ENCODE measurements around the gene OR4E1.
"Not testable (repeated sequence)": the region's sequence is repeated elsewhere in the genome, so short reads cannot be mapped to it uniquely, and the experiment has no call there.

The OR4E1 gene

DNA sequence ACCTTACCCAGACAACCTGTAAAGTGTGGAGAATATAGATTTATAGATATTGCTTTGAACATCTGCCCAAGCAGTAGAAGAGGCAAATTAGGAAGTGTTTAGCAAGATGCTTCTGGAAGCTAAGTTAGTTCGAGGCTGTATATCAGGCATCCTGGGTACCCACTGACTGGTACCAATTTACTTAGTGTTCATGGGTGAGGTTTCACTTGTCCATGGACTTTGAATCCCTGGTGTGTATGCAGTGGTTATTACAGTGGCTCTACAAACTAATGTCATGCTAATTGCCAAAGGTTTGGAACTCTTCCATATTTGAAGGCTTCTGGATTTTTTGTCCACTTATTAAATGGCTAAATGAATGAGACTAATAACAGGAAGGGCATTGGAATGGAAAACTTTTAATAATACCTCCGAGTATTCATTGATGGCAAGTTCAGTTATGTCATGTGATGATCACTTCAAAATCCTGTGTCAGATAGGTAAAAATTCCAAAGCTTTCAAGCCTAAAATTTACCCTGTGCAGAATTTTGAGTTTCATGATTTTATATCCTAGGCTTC is 20.2 kb downstream of the OR4E1 start, which contains the start of gene OR4E2:
TSS of gene OR4E2 (plus strand) at position 505 of the 555 bp plus-strand sequence. CDS start 11,248 bp downstream, outside the sequence.
- H3K4me3 ChIP-seq, result no peak within 1 kb of the TSS
- TF ChIP-seq, protein P1, sequence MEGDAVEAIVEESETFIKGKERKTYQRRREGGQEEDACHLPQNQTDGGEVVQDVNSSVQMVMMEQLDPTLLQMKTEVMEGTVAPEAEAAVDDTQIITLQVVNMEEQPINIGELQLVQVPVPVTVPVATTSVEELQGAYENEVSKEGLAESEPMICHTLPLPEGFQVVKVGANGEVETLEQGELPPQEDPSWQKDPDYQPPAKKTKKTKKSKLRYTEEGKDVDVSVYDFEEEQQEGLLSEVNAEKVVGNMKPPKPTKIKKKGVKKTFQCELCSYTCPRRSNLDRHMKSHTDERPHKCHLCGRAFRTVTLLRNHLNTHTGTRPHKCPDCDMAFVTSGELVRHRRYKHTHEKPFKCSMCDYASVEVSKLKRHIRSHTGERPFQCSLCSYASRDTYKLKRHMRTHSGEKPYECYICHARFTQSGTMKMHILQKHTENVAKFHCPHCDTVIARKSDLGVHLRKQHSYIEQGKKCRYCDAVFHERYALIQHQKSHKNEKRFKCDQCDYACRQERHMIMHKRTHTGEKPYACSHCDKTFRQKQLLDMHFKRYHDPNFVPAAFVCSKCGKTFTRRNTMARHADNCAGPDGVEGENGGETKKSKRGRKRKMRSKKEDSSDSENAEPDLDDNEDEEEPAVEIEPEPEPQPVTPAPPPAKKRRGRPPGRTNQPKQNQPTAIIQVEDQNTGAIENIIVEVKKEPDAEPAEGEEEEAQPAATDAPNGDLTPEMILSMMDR (IDR thresholded peaks at IDR 0.05), result no peak
- no peak for DNase-seq (ENCODE audit: low spot score)
- no peak within 1 kb of the TSS for H3K27ac ChIP-seq

DNA sequence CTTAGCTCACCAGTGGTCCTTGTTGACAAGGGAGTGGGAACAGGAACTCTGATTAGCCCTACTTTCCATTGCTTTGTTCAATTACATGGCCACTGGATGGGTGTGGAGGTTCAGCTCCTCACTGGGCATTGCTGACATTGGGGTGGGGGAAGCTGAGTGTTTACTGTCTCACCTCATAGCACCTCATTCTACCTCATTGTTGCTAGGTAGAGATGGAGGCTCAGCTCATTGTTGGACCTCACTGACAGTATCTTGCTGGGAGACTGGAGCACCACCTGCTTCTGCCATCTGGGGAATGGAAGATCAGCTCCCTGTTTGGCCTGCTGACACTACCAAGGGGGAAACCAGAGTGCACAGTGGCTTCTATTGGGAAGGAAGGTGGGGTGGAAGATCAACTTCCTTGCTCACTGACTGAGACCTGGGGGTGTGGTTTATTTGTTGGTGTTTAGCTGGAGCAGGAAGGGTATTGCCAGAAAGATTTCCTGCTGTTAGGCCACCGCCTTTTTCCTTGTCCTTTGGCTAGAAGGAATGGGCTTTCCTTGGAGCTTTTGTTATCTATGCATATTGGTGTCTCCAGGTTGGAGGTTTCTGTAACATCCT is 21.3 kb downstream of the OR4E1 start:
- DNase-seq (ENCODE audit: low spot score), result no peak
- Histone ChIP-seq H3K4me3 (no peak overlapping the region), H3K27ac (no peak overlapping the region)
- TF ChIP-seq, protein P1 (IDR thresholded peaks at IDR 0.05), result no peak

DNA sequence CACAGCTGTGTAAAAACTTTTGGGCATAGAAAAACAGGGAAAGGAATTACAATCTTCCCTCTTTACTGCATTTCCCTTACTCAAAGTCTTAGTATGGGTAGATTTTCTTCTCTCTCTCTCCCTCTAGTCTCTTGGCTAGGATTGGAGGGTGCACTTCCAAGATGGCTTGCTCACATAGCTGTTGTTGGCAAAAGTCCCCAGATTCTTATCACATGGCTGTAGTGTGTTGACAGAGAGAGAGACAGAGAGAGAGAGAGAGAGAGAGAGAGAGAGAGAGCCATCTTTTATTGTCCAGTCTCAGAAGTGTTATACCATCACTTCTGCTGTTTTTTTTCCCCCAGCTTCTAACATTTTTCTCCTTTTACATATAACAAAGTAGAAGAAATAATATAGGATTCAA is 26.2 kb downstream of the OR4E1 start:
- TF ChIP-seq, protein P1 (IDR thresholded peaks at IDR 0.05), result no peak
- no peak overlapping the region for H3K4me3 ChIP-seq
- DNase-seq (ENCODE audit: low spot score), result no peak
- no peak overlapping the region for H3K27ac ChIP-seq

DNA sequence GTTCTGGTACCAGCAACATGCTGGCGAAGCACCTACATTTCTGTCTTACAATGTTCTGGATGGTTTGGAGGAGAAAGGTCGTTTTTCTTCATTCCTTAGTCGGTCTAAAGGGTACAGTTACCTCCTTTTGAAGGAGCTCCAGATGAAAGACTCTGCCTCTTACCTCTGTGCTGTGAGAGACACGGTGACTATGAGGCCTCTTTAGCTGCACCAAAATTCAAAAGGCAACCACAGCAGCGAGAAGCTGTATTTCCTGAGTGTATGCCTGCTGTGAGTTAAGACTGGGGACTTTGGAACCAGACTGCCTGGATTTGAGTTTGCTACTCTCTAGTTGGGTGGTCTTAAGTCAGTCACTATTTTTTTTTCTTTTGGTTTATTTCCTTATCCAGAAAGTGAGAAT is 30.2 kb downstream of the OR4E1 start:
- TF ChIP-seq, protein P1 (IDR thresholded peaks at IDR 0.05), result no peak
- Histone ChIP-seq H3K27ac (no peak overlapping the region), H3K4me3 (no peak overlapping the region)
- no peak for DNase-seq (ENCODE audit: low spot score)

DNA sequence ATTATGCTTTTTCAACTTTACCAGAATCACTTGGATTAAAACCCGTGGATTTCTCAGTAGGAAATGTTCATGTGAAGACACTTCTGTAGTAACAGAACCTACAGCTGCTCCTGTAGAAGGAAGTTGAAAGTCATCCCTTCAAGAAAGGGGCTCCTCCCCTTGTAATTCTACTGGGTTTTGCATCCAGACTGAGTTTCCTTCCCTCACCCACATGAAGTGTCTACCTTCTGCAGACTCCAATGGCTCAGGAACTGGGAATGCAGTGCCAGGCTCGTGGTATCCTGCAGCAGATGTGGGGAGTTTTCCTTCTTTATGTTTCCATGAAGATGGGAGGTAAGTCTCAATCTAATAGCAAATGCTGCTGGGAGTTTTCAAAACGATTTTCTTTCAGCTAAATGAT is 30.9 kb downstream of the OR4E1 start:
- DNase-seq (ENCODE audit: low spot score), result no peak
- Histone ChIP-seq H3K27ac (no peak overlapping the region), H3K4me3 (no peak overlapping the region)
- TF ChIP-seq, protein P1 (IDR thresholded peaks at IDR 0.05), result no peak

DNA sequence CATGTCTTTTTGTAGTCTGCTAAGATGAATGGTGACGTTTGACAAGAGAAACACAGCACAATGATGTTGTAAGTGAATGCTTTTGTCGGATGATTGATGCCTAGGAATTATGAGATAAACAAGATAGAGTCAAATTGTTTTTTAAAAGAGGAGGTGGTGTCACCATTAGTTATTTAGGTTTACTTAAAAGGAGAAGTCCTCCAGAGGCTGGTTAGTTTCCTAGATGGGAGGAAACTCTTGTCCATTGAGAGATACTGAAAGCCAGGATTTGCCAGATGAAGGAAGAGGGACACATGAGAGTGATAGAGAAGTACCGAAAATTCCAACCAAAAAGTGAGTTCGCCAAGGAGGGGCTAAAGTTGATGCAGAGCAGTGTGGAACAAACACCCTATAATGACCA is 38.8 kb downstream of the OR4E1 start, which contains the start of gene OR10G2:
TSS of gene OR10G2 (minus strand) at position 101 of the 400 bp plus-strand sequence. CDS start at position 3, 98 bp downstream.
- TF ChIP-seq, protein P1 (IDR thresholded peaks at IDR 0.05), result no peak
- Histone ChIP-seq H3K4me3 (no peak within 1 kb of the TSS), H3K27ac (no peak within 1 kb of the TSS)
- DNase-seq (ENCODE audit: low spot score), result no peak

DNA sequence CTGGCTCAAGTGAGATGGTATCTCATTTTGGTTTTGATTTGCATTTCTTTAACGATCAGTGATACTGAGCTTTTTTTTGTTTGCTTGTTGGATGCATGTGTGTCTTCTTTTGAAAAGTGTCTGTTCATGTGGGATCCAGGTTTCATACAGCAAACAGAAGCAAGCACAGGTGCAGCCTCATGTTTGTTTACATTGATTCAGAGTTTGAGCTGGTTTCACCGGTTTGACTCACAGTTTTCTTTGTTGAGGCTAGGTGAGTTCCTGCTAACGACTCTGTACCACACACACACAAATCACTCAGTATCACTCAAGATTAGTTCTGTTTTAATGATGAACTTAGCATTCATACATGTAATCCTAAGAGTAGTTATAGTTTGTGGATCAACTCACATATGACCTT is 42.5 kb downstream of the OR4E1 start:
- Histone ChIP-seq H3K27ac (no peak overlapping the region), H3K4me3 (no peak overlapping the region)
- TF ChIP-seq, protein P1 (IDR thresholded peaks at IDR 0.05), result no peak
- no peak for DNase-seq (ENCODE audit: low spot score)

DNA sequence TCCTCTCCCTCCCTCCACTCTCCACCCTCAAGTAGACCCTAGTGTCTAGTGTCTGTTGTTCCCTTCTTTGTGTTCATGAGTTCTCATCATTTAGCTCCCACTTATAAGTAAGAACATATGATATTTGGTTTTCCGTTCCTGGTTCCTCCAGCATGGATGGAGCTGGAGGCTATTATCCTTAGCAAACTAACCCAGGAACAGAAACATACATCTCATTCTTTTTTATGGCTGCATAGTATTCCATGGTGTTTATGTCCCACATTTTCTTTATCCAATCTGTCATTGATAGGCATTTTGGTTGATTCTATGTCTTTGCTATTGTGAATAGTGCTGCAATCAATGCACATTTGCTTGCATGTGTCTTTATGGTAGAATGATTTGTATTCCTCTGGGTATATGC is 43.1 kb downstream of the OR4E1 start:
- H3K4me3 ChIP-seq; DNase-seq (ENCODE audit: low spot score); H3K27ac ChIP-seq: not testable (repeated sequence)
